GM23248 (cell line): ENCODE results near the gene DCHS2. TPM values are rescaled to one million over a fixed set of nuclear protein-coding genes. Genes with fewer than 3 reads are reported as not detected.

ENCODE experiments used
- DNase-seq: peaks from one replicate; pipeline ENCODE4 v3.0.0-alpha.2; 2015
- H2AFZ ChIP-seq: fragments of 200-600 bp; sonication (generic); 2 replicates; pipeline ENCODE4 v1.6.1; 2016; ENCODE audit warnings: antibody characterized with exemption
- H3F3A ChIP-seq: fragments of 200-600 bp; sonication (generic); 2 replicates; pipeline ENCODE4 v1.6.1; 2016; ENCODE audit warnings: mild to moderate bottlenecking, antibody characterized with exemption, mixed run types; ENCODE audit not compliant: insufficient read depth
- H3K27ac ChIP-seq: fragments of 200-600 bp; sonication (generic); 2 replicates; pipeline ENCODE4 v1.5.1; 2016; ENCODE audit warnings: mild to moderate bottlenecking
- H3K27me3 ChIP-seq: fragments of 200-600 bp; sonication (generic); replicated peaks from 2 replicates; pipeline ENCODE4 v1.6.1; 2016; ENCODE audit warnings: mild to moderate bottlenecking; ENCODE audit not compliant: insufficient read depth
- H3K36me3 ChIP-seq: fragments of 200-600 bp; sonication (generic); 2 replicates; pipeline ENCODE4 v1.6.1; 2016; ENCODE audit warnings: low read depth, mild to moderate bottlenecking
- H3K4me1 ChIP-seq: fragments of 200-600 bp; sonication (generic); 2 replicates; pipeline ENCODE4 v1.6.1; 2016; ENCODE audit warnings: mild to moderate bottlenecking; ENCODE audit not compliant: insufficient read depth
- H3K4me2 ChIP-seq: fragments of 200-600 bp; sonication (generic); one replicate; pipeline ENCODE4 v1.6.1; 2016; ENCODE audit warnings: mild to moderate bottlenecking; ENCODE audit not compliant: unreplicated experiment
- H3K4me3 ChIP-seq: fragments of 200-600 bp; sonication (generic); 2 replicates; pipeline ENCODE4 v1.5.1; 2016; ENCODE audit warnings: mild to moderate bottlenecking
- H3K79me2 ChIP-seq: fragments of 200-600 bp; sonication (generic); 2 replicates; pipeline ENCODE4 v1.6.1; 2016; ENCODE audit warnings: mild to moderate bottlenecking; ENCODE audit not compliant: insufficient read depth
- H3K9ac ChIP-seq: fragments of 200-600 bp; sonication (generic); 2 replicates; pipeline ENCODE4 v1.6.1; 2016; ENCODE audit warnings: mild to moderate bottlenecking
- H3K9me2 ChIP-seq: fragments of 200-600 bp; sonication (generic); 2 replicates; pipeline ENCODE4 v1.6.1; 2016; ENCODE audit warnings: mixed run types, mild to moderate bottlenecking, moderate library complexity; ENCODE audit not compliant: insufficient read depth
- H3K9me3 ChIP-seq: fragments of 200-600 bp; sonication (generic); one replicate; pipeline ENCODE4 v1.6.1; 2017; ENCODE audit warnings: low read depth
- H4K20me1 ChIP-seq: fragments of 200-600 bp; sonication (generic); 2 replicates; pipeline ENCODE4 v1.6.0; 2016; ENCODE audit not compliant: insufficient read depth
- EZH2 ChIP-seq: fragments of 200-600 bp; sonication (generic); IDR thresholded peaks from 2 replicates; pipeline ENCODE4 v1.6.1; 2018; ENCODE audit warnings: antibody characterized with exemption, mild to moderate bottlenecking; ENCODE audit not compliant: insufficient read depth, poor library complexity, severe bottlenecking
- EZH2phosphoT487 ChIP-seq: fragments of 200-600 bp; sonication (generic); IDR thresholded peaks from 2 replicates; pipeline ENCODE4 v1.6.1; 2018; ENCODE audit warnings: antibody characterized with exemption, moderate library complexity, mild to moderate bottlenecking, low read depth; ENCODE audit not compliant: insufficient read depth
- WGBS, 2 experiments: methylation state at CpG; one replicate each; pipeline ENCODE4 v1.1.6; 2015 to 2017; ENCODE audit warnings: low lambda C conversion rate in 2 of 2, low coverage in 1 of 2; ENCODE audit errors: missing lambda C conversion rate in 2 of 2; 5-methylcytosine and 5-hydroxymethylcytosine counted together
- in situ Hi-C: fragments of 300-500 bp; cut with MboI; formaldehyde crosslinking; loops from 2 replicates; pipeline ENCODE4 v1.15.0; 2020
- polyA plus RNA-seq: library from polyadenylated mRNA; unstranded; fragments of >200 nt; fragmentation: Nextera tagmentation; extraction: Ambion mirVana; gene quantifications from 2 replicates; pipeline ENCODE4 v1.2.1, GENCODE V29; 2016
- total RNA-seq: library from RNA; depleted of rRNA; stranded (reverse); fragments of >200 nt; shearing (Covaris generic); gene quantifications from 2 replicates; pipeline ENCODE4 v1.2.3, GENCODE V29; 2014

DCHS2 gene
- total and polyA plus RNA-seq, 2 experiments from 2014 or later: not detected

GRCh38 chr4:154343651-154344050 lies 147.9 kb downstream of the DCHS2 start:
- H3K27me3 ChIP-seq: peaks cover 11% of the 10 kb centered on the region; the same call in 1 of the 2 replicates

GRCh38 chr4:154341448-154341847 lies 150.2 kb downstream of the DCHS2 start:
- Histone ChIP-seq H3K9me3 (no peaks in the 10 kb centered on the region), H3F3A (no peaks in the 10 kb centered on the region), H2AFZ (no peak overlapping the region), H3K36me3 (no peaks in the 10 kb centered on the region), H3K9me2 (no peaks in the 10 kb centered on the region), H3K79me2 (no peaks in the 10 kb centered on the region), H3K27ac (no peak overlapping the region), H3K4me2 (no peak overlapping the region), H3K4me3 (no peak overlapping the region), H3K9ac (no peak overlapping the region), H3K27me3 (0 out of 2 replicates have a peak, but pooled peaks cover 5% of the 10 kb centered on the region), H3K4me1 (no peaks in the 10 kb centered on the region), H4K20me1 (no peaks in the 10 kb centered on the region)
- in situ Hi-C loops: no loop called here
- TF ChIP-seq EZH2 (no peak), EZH2phosphoT487 (no peak)
- 66 to 67% methylated on average over 3 of the region's 3 CpGs for WGBS, 2 experiments
- no peak for DNase-seq

More at GRCh38 chr4:154343651-154344050, 147.9 kb downstream of the DCHS2 start:
- DNase-seq: no peak
- Histone ChIP-seq H2AFZ (no peak overlapping the region), H3F3A (no peaks in the 10 kb centered on the region), H3K4me3 (no peak overlapping the region), H3K36me3 (no peaks in the 10 kb centered on the region), H3K4me1 (no peaks in the 10 kb centered on the region), H3K9me3 (no peaks in the 10 kb centered on the region), H3K79me2 (no peaks in the 10 kb centered on the region), H3K4me2 (no peak overlapping the region), H3K9me2 (no peaks in the 10 kb centered on the region), H4K20me1 (no peaks in the 10 kb centered on the region), H3K27ac (no peak overlapping the region), H3K9ac (no peak overlapping the region)
- WGBS, 2 experiments: 19 to 20% methylated on average over 3 of the region's 3 CpGs
- in situ Hi-C loops: no loop called here
- no peak for TF ChIP-seq EZH2phosphoT487
- no peak for TF ChIP-seq EZH2

- in situ Hi-C loops: no loop called here
- H3K9ac ChIP-seq: no peak overlapping the region
Observed at GRCh38 chr4:154335588-154335987, 156.0 kb downstream of the DCHS2 start.

GRCh38 chr4:154332681-154333421 lies 158.7 kb downstream of the DCHS2 start:
- Histone ChIP-seq H3K27ac (no peak overlapping the region), H3K4me3 (no peak overlapping the region), H3K4me1 (peaks cover 11% of the 10 kb centered on the region), H3K27me3 (peaks cover 11% of the 10 kb centered on the region; the same call in 1 of the 2 replicates), H2AFZ (no peak overlapping the region), H3K36me3 (no peaks in the 10 kb centered on the region), H3F3A (0 out of 2 replicates have a peak, but pooled peaks cover 5% of the 10 kb centered on the region), H3K79me2 (no peaks in the 10 kb centered on the region), H3K9me2 (no peaks in the 10 kb centered on the region), H4K20me1 (no peaks in the 10 kb centered on the region), H3K9ac (no peak overlapping the region), H3K9me3 (no peaks in the 10 kb centered on the region), H3K4me2 (no peak overlapping the region)
- in situ Hi-C loops: no loop called here
- DNase-seq: no peak
- 59 to 61% methylated on average over 48 of the region's 48 CpGs for WGBS, 2 experiments
- TF ChIP-seq EZH2: no peak
- TF ChIP-seq EZH2phosphoT487: no peak

More at GRCh38 chr4:154335588-154335987, 156.0 kb downstream of the DCHS2 start:
- no peaks in the 10 kb centered on the region for H3K36me3 ChIP-seq
- H3K4me3 ChIP-seq: no peak overlapping the region
- 78 to 86% methylated on average over 2 of the region's 2 CpGs for WGBS, 2 experiments
- H3K27ac ChIP-seq: no peak overlapping the region
- H2AFZ ChIP-seq: no peak overlapping the region
- no peaks in the 10 kb centered on the region for H3K9me2 ChIP-seq
- no peaks in the 10 kb centered on the region for H4K20me1 ChIP-seq
- peaks cover 11% of the 10 kb centered on the region; the same call in 1 of the 2 replicates for H3K27me3 ChIP-seq
- no peaks in the 10 kb centered on the region for H3K4me1 ChIP-seq
- TF ChIP-seq EZH2phosphoT487 (no peak), EZH2 (no peak)
- no peaks in the 10 kb centered on the region for H3K9me3 ChIP-seq
- no peaks in the 10 kb centered on the region for H3K79me2 ChIP-seq
- no peak overlapping the region for H3K4me2 ChIP-seq
- no peaks in the 10 kb centered on the region for H3F3A ChIP-seq
- no peak for DNase-seq
